ENCODE results near the gene AIP.

Gene AIP

DNA sequence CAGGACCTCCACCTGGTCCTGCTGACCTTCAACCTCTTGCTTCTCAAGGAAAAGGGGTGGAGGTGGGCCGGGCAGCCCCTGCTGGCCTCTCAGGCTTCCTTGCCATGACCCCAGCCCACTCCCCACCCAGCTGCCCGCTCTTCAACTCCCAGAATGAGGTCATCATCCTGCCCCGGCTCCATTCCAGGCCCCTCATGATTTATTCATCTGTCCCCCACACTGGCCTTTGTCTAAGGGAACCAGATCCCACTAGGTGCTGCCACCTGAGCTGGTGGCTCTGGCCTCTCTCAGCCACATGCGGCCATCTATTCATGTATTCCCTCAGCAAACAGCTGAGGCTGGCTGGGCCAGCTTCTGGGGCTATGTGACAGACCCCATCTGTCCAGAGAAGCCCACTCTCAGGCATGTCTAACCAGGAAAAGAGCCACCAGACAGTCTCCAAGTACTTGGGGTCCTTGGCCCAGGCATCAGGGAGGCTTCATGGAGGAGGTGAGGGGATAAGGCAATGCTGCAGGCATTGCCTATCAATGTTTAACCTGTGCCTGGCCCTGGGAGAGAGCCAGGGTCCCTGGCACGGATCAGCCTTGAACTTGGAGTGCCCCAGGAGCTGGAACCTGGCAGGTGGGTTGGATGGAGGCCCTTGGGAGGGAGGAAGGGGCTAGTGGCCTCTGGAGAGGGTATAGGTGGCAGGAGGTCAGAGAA is 42.6 kb downstream of the AIP start:
- FAIRE-seq = no peak
- no peak for DNase-seq (ENCODE audit: insufficient read length, low spot score)

DNA sequence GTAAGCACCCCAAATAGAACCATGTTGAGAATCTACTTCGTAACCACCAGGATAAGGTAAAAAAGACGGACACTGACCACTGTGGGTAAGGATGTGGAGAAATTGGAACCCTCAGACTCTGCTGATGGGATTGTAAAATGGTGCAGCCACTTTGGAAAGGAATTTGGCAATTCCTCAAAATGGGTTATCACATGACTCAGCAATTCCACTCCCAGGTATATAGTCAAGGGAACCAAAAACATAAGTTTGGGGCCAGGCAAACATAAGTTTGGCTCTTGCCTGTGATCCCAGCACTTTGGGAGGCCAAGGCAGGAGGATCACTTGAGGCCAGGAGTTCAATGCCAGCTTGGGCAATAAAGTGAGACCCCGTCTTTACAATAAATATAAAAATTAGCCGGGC is 45.5 kb downstream of the AIP start:
- FAIRE-seq (no peak), DNase-seq (ENCODE audit: insufficient read length, low spot score) (no peak)

DNA sequence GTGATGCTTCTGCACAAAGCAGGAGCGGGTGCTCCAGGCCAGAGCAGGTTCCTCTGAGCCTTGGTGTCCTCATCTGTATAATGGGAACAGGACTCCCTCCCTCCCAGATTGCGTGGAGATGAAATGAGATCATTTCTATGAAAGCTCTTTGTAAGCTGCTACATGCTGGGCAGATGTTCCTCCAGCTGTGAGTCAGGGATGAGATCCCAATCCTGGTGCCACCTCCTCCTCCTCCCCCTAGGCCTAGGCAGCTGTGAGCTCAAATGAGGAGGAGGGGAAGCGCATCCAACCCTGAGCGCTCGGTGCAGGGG is 47.4 kb downstream of the AIP start:
- FAIRE-seq (no peak), DNase-seq (ENCODE audit: insufficient read length, low spot score) (no peak)

DNA sequence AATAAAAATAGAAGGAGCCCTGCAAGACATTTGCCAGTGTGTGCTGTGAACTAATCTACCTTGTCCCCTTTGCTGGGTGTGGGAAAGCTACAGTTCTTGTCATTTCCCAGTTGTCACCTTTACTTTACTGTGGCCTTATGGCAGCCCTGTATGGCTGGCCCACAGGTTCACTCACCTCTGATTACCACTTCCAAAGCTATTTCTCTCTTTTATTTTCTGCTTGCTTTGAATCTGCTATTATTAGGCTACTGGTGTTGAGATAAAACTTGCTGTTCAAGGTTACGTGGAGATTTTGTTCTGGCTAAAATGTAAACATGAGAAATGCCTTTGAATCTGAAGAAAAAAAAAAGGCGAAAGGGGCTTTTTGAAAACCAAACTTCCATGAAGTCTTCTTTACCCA is 50.1 kb downstream of the AIP start:
- FAIRE-seq = no peak

DNA sequence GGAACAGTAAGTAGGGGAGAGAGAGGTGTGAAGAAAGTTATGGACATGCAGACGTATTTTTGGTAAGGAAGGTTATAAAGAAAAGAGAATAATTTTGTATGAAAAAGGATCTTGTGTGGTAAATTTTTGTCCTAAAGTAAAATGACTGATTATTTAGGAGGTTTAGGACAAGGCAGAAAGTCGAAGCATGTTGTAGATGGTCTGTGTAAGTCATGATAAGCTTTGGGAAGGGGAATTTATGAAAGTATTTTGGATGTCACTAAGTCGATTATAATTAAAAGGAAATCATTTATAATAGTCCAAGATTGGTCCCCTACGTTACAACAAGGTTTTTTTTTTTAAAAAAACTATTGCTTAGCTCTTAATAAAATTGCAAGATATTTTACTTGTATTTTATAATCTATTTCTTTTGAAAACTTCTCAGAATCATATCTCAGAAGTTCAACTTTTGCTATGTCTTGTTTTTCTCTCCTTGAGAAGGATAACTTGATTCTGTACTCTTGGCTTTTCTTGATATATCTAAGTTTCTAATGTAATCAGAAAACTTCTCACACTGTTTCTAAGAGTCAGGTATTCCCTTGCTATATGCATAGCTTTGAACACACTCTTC is 51.3 kb downstream of the AIP start:
- no peak for FAIRE-seq
- DNase-seq (ENCODE audit: insufficient read length, low spot score) = no peak

More for the DNA sequence above, 50.1 kb downstream of the AIP start:
- no peak for DNase-seq (ENCODE audit: insufficient read length, low spot score)

DNA sequence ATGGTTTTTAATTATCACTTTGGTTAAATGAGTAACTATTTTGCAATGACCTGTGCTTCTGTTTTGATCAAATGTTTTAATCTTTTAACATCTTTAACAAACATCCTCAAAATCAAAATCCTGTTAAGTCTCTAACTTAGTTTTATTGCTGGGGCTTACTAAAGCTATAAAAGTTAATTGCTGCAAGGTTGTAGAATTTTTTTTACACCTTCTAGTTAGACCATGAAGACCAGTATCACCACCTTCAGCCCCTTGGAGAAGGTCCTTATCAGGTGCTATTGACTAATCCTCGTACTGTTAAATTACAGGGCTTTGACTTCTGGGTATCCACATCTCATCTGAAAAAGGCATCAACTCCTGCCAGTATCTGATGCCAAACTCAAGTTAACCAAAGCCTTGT is 52.7 kb downstream of the AIP start:
- DNase-seq (ENCODE audit: insufficient read length, low spot score) (no peak), FAIRE-seq (no peak)

DNA sequence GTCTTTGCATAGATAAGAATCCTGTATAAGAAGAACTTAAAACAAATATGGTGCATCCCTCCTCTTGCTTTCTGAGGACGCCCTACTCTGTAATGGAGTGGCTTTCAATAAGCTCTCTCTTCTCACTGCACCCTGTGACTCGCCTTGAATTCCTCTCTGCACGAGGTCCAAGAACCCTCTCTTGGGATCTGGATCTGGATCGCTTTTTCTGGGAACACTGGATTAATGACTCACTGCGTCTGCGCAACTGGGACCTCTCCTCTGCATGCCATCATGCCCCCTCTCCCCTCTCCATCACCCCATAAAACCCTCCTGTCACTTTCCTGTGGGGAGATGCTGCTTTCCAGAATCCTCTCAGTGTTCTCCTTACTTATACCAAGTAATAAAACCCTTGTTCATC is 55.5 kb downstream of the AIP start:
- FAIRE-seq (no peak), DNase-seq (ENCODE audit: insufficient read length, low spot score) (no peak)

DNA sequence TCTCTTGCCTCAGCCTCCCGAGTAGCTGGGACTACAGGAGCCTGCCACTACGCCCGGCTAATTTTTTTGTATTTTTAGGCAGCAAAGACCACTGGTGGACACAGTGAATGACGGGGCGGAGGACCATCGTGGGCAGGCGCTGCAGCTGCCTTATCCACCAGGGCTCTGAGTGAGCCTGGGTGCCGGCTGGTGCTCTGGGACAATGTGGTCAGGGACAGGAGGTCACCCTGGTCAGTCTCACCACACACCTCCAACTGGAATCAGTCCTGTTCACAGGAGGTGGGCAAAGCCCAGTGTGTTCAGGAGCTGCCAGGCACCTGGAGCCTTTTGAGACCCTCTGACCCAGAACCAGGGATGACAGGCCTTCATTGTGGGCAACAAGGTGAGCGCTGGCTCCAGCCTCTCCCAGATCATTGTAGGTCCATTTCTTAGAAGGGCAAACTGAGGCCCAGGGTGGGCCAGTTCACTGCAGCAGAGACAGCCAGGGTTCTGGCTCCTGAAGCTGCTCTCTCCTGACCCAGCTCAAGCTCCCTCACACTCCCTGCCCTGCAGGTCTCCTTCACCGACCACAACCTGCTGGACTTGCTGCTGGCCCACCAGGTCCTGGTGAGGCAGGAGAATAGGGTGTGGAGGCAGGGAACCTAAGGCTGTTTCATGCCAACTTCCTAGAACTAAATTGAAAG is 56.1 kb downstream of the AIP start:
- DNase-seq (ENCODE audit: insufficient read length, low spot score) (no peak), FAIRE-seq (no peak)

DNA sequence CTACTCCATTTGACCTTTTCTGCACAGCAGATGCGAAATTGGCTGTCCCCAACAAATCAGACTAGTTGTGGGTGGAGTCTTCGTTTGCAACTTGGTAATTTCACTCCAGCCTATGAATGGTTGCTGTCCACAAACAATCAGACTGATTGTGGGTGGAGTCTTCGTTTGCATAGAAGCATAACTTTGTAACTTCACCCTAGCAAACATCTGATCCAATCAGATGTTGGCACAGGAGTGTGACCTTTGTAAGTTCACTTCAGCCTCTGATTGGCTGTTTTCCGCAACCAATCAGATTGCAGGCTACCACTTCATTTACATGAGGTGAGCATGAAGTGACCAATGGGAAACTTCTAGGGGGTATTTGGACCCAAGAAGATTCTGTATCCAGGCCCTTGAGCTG is 56.7 kb downstream of the AIP start:
- DNase-seq (ENCODE audit: insufficient read length, low spot score) = no peak
- no peak for FAIRE-seq
